A549 (cell line): ENCODE results near the gene ITGBL1.

Experiments used
- CBX8 ChIP-seq: fragments of 200-600 bp; sonication (generic); IDR thresholded peaks from 2 replicates; pipeline ENCODE4 v1.6.1; 2016
- TF ChIP-seq, protein P1 (sequence below): fragments of >200 bp; sonication (Bioruptor Twin); formaldehyde crosslinking; IDR thresholded peaks from 3 replicates; pipeline ENCODE4 v1.5.1; 2016
- TF ChIP-seq, protein P2 (sequence below): fragments of 200-600 bp; sonication (generic); IDR thresholded peaks from 2 replicates; pipeline ENCODE4 v1.6.1; 2016; ENCODE audit warnings: antibody characterized with exemption, mild to moderate bottlenecking, moderate library complexity

DNA sequence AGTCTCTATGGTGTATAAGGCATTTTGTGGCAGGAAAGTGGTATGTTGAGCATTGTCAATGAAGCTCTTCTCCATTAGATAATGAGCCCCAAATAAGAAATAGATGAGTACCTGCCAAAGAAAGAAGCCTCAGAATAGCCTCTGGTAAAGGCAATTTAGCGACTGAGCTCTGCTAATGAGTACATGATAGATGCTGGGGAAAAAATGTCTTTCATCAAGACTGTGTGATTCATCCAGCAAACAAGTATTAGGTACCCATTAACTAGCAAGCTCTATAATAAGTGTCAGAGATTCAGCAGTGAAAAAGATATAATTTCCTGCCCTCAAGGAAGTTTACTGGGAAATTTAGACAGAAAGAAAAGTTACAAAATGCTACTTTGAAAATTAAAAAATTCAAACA lies 294.6 kb downstream of the ITGBL1 start:
- TF ChIP-seq, protein P1, sequence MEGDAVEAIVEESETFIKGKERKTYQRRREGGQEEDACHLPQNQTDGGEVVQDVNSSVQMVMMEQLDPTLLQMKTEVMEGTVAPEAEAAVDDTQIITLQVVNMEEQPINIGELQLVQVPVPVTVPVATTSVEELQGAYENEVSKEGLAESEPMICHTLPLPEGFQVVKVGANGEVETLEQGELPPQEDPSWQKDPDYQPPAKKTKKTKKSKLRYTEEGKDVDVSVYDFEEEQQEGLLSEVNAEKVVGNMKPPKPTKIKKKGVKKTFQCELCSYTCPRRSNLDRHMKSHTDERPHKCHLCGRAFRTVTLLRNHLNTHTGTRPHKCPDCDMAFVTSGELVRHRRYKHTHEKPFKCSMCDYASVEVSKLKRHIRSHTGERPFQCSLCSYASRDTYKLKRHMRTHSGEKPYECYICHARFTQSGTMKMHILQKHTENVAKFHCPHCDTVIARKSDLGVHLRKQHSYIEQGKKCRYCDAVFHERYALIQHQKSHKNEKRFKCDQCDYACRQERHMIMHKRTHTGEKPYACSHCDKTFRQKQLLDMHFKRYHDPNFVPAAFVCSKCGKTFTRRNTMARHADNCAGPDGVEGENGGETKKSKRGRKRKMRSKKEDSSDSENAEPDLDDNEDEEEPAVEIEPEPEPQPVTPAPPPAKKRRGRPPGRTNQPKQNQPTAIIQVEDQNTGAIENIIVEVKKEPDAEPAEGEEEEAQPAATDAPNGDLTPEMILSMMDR = no peak
- TF ChIP-seq CBX8 = no peak
- TF ChIP-seq, protein P2, sequence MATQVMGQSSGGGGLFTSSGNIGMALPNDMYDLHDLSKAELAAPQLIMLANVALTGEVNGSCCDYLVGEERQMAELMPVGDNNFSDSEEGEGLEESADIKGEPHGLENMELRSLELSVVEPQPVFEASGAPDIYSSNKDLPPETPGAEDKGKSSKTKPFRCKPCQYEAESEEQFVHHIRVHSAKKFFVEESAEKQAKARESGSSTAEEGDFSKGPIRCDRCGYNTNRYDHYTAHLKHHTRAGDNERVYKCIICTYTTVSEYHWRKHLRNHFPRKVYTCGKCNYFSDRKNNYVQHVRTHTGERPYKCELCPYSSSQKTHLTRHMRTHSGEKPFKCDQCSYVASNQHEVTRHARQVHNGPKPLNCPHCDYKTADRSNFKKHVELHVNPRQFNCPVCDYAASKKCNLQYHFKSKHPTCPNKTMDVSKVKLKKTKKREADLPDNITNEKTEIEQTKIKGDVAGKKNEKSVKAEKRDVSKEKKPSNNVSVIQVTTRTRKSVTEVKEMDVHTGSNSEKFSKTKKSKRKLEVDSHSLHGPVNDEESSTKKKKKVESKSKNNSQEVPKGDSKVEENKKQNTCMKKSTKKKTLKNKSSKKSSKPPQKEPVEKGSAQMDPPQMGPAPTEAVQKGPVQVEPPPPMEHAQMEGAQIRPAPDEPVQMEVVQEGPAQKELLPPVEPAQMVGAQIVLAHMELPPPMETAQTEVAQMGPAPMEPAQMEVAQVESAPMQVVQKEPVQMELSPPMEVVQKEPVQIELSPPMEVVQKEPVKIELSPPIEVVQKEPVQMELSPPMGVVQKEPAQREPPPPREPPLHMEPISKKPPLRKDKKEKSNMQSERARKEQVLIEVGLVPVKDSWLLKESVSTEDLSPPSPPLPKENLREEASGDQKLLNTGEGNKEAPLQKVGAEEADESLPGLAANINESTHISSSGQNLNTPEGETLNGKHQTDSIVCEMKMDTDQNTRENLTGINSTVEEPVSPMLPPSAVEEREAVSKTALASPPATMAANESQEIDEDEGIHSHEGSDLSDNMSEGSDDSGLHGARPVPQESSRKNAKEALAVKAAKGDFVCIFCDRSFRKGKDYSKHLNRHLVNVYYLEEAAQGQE = no peak
